ENCODE data around the gene PDZD8. TPM values are rescaled to one million over a fixed set of nuclear protein-coding genes. Genes with fewer than 3 reads are reported as not detected.

The PDZD8 gene
- total and polyA plus RNA-seq, 2 donors (not counting 3 experiments of a cell fraction or from before 2014, with no cell fraction given): 5.9 to 22.6 TPM

DNA sequence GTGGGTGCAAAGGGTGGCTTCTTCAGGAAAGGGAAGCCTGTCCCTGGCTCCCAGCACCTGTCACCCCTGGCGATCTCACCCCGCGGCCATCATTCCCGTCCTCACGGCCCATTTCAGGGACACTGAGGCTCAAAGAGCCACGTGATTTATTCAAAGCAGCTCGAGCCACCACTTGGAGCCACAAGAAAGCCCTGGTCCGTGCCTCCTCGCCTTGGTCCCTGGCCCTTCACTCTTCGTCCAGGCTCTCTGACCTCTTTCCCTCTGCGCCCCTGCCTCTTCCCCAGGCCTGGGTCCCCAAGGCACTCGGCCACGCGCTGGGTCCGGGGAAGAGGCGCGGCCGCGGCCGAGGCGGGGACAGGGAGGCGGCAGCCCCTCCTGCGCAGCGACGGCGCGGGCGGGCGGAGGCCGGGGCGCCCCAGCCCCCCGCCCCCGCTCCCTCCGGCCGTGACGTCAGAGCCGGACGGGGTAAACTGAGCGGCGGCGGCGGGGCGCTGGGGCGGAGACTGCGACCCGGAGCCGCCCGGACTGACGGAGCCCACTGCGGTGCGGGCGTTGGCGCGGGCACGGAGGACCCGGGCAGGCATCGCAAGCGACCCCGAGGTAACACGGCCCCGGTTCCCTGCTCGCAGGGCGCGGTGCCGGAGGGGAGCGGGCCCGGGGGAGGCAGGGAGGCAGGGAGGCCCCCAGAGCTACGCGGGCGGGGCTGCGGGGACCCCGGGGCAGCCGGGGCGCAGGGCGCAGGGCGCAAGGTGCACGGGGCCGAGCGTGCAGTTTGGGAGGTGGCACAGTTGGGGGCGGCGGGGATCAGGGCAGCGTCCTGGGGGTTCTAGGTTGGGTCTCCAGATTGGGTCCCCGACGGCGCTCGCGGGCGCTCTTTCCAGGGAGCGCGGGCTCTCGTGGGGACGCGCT is 134.4 kb downstream of the PDZD8 start, which contains the start of gene SLC18A2:
TSS of gene SLC18A2 (plus strand) at position 494 of the 909 bp plus-strand sequence. CDS start 580 bp downstream, outside the sequence.
- H3K27ac ChIP-seq (ENCODE audit: insufficient read depth, low read depth, low read length): no peak within 1 kb of the TSS
- DNase-seq (ENCODE audit: low read depth, low spot score) (no peak), FAIRE-seq (no peak)
- no peaks in the 10 kb centered on the region for H4K20me1 ChIP-seq (replicated peaks; ENCODE audit: control insufficient read depth, extremely low read depth, insufficient read depth, low read length)
- no peak within 1 kb of the TSS for H3K9ac ChIP-seq (replicated peaks; ENCODE audit: extremely low read depth, insufficient read depth, low read length)
- intact Hi-C loops (cut with micrococcal nuclease): no loop called here
- H3K27me3 ChIP-seq (ENCODE audit: control insufficient read depth in 2 of 2, insufficient read depth in 2 of 2, low read length in 2 of 2): peaks cover 16 to 29% of the 10 kb centered on the region in 2 experiments
- H3K4me2 ChIP-seq (ENCODE audit: insufficient read depth, low read length): peak within 1 kb of the TSS; percentile 9
- ChIA-PET CTCF (interaction anchor here (1.3 to 3.1 kb wide), 2 partner anchors 14 to 25 kb away, joined by 3 to 14 read pairs; no protein-coding TSS in a partner anchor), POLR2A (interaction anchor here (0.5 kb wide), 1 partner anchor 11 kb away, joined by 3 read pairs; no protein-coding TSS in a partner anchor)
- H3K9me1 ChIP-seq (replicated peaks; ENCODE audit: control insufficient read depth, extremely low read depth, insufficient read depth, low read length): no peaks in the 10 kb centered on the region
- BruUV-seq (replicated peaks): no TSS peak
- H3K4me1 ChIP-seq (ENCODE audit: control insufficient read depth, extremely low read depth, insufficient read depth, low read length): no peaks in the 10 kb centered on the region
- TF ChIP-seq EZH2 (IDR thresholded peaks at IDR 0.05; ENCODE audit: borderline replicate concordance, low read depth, low read length, severe bottlenecking): peak; percentile 52
- no peak for TF ChIP-seq GATA2 (IDR thresholded peaks at IDR 0.05; ENCODE audit: insufficient read depth, insufficient read length, low read depth, low read length)
- H2AFZ ChIP-seq (ENCODE audit: low read depth, low read length): no peak within 1 kb of the TSS
- dilution Hi-C loops (cut with MboI; ENCODE audit: extremely low pct_ligation_motif_present, low sequenced_read_pairs): no loop called here
- H3K4me3 ChIP-seq (replicated peaks in 1 of 3; ENCODE audit: insufficient read depth in 1 of 3, low read depth in 1 of 3, low read length in 3 of 3): no peak within 1 kb of the TSS
- H3K79me2 ChIP-seq (ENCODE audit: control insufficient read depth, insufficient read depth, low read length): no peaks in the 10 kb centered on the region
- H3K9me3 ChIP-seq (replicated peaks; ENCODE audit: control insufficient read depth, insufficient read depth, low read length): no peaks in the 10 kb centered on the region
- no peaks in the 10 kb centered on the region for H3K36me3 ChIP-seq (ENCODE audit: control insufficient read depth in 2 of 2, extremely low read depth in 1 of 2, insufficient read depth in 2 of 2, low read length in 2 of 2)

DNA sequence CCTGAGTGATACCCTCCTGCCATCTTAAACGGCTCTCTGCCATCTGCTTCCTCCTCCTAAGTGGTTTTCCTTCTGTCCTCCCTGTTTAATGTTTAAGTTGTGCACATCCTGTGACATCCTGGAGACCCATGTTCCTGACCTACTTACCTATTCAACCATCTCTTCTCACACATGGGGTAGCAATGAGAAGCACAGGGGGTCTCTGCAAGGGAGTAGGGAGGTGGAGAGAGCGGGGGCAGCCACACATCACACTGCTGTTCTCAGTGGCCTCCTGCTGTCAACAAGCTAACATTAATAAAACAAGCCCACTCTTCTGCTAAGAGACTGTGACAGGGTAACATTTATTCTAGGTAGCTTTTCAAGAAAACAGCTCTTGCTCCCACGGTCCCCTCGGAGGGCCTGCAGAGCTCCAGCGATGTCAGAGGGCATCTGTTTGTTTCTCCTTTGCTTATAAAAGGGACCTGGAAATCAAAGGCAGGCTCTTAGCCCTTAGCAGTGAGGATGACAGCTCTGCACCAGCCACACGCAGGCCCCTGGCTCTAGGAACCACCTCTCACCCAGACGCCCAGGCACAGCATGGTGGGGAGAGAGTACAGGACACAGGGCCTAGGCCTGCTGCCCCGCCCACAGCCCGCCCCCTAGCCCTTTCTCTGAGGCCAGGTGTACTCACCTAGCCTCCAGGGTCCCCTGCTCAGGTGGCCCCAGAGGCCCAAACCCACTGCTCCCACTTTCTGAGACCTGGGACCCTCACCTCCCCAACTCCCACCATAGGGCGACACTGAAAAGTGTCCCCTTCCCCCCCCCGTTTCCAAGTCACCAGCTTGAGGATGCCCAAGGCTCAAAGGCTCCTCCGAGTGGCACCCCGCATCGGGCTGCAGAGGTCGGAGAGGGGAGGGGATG is 135.3 kb downstream of the PDZD8 start:
- dilution Hi-C loops (cut with MboI; ENCODE audit: extremely low pct_ligation_motif_present, low sequenced_read_pairs): no loop called here
- Histone ChIP-seq H3K4me3 (replicated peaks in 1 of 3; ENCODE audit: insufficient read depth in 1 of 3, low read depth in 1 of 3, low read length in 3 of 3) (no peak overlapping the region), H3K27ac (ENCODE audit: insufficient read depth, low read depth, low read length) (no peak overlapping the region), H3K4me2 (ENCODE audit: insufficient read depth, low read length) (no peak overlapping the region), H3K9ac (replicated peaks; ENCODE audit: extremely low read depth, insufficient read depth, low read length) (no peak overlapping the region), H3K36me3 (ENCODE audit: control insufficient read depth in 2 of 2, extremely low read depth in 1 of 2, insufficient read depth in 2 of 2, low read length in 2 of 2) (no peaks in the 10 kb centered on the region), H3K79me2 (ENCODE audit: control insufficient read depth, insufficient read depth, low read length) (no peaks in the 10 kb centered on the region), H3K9me3 (replicated peaks; ENCODE audit: control insufficient read depth, insufficient read depth, low read length) (no peaks in the 10 kb centered on the region), H4K20me1 (replicated peaks; ENCODE audit: control insufficient read depth, extremely low read depth, insufficient read depth, low read length) (no peaks in the 10 kb centered on the region), H3K4me1 (ENCODE audit: control insufficient read depth, extremely low read depth, insufficient read depth, low read length) (no peaks in the 10 kb centered on the region), H3K9me1 (replicated peaks; ENCODE audit: control insufficient read depth, extremely low read depth, insufficient read depth, low read length) (no peaks in the 10 kb centered on the region), H2AFZ (ENCODE audit: low read depth, low read length) (no peak overlapping the region), H3K27me3 (ENCODE audit: control insufficient read depth in 2 of 2, insufficient read depth in 2 of 2, low read length in 2 of 2) (peaks cover 16 to 29% of the 10 kb centered on the region in 2 experiments)
- intact Hi-C loops (cut with micrococcal nuclease): no loop called here
- no TSS peak for BruUV-seq (replicated peaks)
- FAIRE-seq: no peak
- TF ChIP-seq, protein P1, sequence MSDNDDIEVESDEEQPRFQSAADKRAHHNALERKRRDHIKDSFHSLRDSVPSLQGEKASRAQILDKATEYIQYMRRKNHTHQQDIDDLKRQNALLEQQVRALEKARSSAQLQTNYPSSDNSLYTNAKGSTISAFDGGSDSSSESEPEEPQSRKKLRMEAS (IDR thresholded peaks at IDR 0.05; ENCODE audit: insufficient read depth, insufficient read length): no peak
- TF ChIP-seq, protein P2, sequence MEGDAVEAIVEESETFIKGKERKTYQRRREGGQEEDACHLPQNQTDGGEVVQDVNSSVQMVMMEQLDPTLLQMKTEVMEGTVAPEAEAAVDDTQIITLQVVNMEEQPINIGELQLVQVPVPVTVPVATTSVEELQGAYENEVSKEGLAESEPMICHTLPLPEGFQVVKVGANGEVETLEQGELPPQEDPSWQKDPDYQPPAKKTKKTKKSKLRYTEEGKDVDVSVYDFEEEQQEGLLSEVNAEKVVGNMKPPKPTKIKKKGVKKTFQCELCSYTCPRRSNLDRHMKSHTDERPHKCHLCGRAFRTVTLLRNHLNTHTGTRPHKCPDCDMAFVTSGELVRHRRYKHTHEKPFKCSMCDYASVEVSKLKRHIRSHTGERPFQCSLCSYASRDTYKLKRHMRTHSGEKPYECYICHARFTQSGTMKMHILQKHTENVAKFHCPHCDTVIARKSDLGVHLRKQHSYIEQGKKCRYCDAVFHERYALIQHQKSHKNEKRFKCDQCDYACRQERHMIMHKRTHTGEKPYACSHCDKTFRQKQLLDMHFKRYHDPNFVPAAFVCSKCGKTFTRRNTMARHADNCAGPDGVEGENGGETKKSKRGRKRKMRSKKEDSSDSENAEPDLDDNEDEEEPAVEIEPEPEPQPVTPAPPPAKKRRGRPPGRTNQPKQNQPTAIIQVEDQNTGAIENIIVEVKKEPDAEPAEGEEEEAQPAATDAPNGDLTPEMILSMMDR (IDR thresholded peaks at IDR 0.05; ENCODE audit: extremely low read depth in 1 of 2, insufficient read depth in 1 of 2, low read depth in 1 of 2, low read length in 2 of 2): no peak
- no peak for TF ChIP-seq JUN (IDR thresholded peaks at IDR 0.05; ENCODE audit: borderline replicate concordance, insufficient read depth, insufficient read length, low read depth)
- no peak for TF ChIP-seq EZH2 (IDR thresholded peaks at IDR 0.05; ENCODE audit: borderline replicate concordance, low read depth, low read length, severe bottlenecking)
- TF ChIP-seq MYC (IDR thresholded peaks at IDR 0.05; ENCODE audit: low read depth, low read length): no peak
- TF ChIP-seq GATA2 (IDR thresholded peaks at IDR 0.05; ENCODE audit: insufficient read depth, insufficient read length, low read depth, low read length): no peak
- no peak for TF ChIP-seq POLR2AphosphoS5 (IDR thresholded peaks at IDR 0.05; ENCODE audit: insufficient read depth, low read depth, low read length)
- no peak for TF ChIP-seq FOS (IDR thresholded peaks at IDR 0.05; ENCODE audit: borderline replicate concordance, insufficient read depth, low read length)
- no peak for TF ChIP-seq POLR2A (IDR thresholded peaks at IDR 0.05; ENCODE audit: low read depth, low read length)
- ChIA-PET POLR2A (no interaction called here), CTCF (interaction anchor here (0.8 to 1.3 kb wide), 2 partner anchors 13 to 23 kb away, joined by 3 read pairs; no protein-coding TSS in a partner anchor)
- DNase-seq (ENCODE audit: low read depth, low spot score): no peak
